ENCODE results near the gene LLCFC1.

LLCFC1 gene

DNA sequence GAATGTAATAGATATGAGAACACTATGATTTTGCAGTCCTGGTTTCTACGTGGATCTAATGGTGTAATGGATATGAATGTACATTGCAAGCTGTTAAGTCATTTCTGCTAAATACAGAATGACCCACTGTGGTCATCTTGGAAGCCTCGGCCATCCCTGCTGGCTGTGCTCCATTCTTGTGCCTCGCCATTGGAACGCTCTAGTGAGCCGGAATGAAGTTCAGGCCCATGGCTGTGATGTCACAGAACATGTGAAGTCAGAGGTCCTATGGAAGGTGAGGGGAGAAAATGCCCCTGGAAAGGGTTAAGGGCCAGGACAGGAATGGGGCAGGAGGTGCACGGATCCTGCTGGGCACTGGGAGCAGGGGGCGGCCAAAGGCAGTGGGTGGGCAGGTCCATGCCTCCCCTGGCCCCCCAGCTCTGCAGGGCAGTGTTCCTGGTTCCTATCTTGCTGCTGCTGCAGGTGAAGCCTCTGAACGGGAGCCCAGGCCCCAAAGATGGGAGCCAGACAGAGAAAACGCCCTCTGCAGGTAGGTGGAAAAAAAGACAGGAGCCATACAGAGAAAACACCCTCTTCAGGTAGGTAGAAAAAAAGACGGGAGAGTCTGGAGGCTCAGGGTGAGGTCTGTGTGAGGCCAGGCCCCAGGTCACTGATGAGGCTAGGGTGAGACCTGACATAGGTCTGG, at the start of gene LLCFC1:
Gene LLCFC1 (plus strand): TSS at position 259 of the 685 bp plus-strand sequence. CDS start 138 bp downstream, at position 397.
- no peak for DNase-seq (ENCODE audit: low spot score)

DNA sequence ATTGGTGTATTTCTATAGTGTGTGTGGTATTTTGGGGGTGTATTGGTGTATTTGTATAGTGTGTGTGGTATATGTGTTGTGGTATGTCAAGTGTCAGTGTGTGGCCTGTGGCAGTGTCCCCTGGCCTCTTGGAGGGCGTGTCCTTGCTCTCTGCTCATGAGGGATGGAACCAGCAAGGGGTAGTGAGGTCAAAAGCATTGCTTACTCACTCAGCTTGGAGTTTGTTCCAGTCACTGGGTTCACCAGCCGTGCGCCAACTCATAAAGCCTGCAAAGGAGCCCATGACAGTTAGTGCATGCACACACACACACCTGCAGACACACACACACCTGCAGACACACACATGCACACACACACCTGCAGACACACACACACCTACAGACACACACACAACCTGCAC, 49.5 kb upstream of the LLCFC1 start:
- no peak for DNase-seq (ENCODE audit: low spot score)

DNA sequence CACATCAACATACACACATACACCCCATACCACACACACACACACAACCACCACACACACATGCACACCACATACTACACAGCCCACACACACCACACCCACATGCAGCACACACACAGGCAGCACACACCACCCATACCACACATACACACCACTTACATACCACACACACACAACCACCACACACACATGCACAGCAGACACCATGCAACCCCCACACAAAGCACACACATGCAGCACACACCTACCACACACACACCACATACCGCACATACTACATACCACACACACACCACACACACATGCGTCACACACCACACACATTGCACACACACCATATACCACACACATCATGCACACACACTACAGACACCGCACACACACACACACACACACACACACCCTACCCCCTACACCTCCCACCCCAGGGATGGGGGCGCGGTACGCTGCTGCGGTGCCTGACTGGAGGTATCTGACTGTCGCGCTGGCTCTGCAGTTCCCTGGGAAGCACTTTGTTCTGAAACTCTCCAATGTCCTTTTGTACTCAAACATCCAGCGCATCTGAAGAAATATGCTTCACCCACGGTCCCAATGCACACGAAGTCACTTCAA, 48.3 kb upstream of the LLCFC1 start:
- DNase-seq (ENCODE audit: low spot score): no peak

DNA sequence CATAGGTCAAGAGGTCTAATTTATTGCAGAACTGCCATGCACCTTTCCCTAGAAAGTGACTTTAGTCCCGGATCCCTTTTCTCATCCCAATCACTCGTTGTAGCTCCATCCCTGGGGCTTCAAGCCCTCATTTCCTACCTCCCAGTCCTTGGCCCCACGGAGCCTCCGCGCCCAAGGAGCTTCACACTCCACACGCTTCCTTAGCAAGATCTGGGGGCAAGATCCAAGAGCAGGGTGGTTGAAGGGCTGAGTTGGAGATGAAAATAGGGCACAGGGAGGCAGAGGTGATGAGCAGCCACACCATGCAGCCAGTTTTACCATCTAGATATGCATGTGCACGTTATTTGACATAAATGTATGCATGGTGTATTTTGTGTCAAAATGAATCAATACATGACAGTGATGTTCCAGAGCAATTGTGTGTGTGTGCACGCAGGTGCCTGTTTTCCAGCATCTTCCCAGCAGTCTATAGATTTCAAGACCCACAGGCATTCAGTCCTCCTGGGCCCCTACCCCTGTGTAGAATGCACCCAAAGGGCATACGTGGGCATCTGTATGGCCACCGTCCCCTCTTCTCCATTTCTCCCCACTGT, 47.7 kb upstream of the LLCFC1 start:
- DNase-seq (ENCODE audit: low spot score): no peak

DNA sequence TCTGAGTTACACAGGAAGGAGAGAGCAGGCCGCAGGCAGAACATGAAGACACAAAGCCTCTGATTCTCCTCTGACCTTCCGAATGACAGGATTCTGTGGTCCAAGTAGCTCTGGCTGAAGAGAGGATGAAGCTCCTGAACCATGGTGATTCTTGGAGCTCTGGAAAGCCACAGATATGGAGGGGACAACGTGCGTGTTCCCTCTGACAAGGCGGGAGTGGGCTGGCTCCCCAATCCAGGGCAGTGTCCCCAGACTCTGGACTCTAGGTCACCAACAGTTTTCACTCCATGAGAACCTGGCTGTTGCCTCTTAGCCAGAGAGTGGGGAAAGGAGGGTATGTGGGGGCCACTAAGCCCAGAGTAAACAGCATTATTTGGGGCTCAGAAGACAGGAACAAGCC, 46.3 kb upstream of the LLCFC1 start:
- no peak for DNase-seq (ENCODE audit: low spot score)

DNA sequence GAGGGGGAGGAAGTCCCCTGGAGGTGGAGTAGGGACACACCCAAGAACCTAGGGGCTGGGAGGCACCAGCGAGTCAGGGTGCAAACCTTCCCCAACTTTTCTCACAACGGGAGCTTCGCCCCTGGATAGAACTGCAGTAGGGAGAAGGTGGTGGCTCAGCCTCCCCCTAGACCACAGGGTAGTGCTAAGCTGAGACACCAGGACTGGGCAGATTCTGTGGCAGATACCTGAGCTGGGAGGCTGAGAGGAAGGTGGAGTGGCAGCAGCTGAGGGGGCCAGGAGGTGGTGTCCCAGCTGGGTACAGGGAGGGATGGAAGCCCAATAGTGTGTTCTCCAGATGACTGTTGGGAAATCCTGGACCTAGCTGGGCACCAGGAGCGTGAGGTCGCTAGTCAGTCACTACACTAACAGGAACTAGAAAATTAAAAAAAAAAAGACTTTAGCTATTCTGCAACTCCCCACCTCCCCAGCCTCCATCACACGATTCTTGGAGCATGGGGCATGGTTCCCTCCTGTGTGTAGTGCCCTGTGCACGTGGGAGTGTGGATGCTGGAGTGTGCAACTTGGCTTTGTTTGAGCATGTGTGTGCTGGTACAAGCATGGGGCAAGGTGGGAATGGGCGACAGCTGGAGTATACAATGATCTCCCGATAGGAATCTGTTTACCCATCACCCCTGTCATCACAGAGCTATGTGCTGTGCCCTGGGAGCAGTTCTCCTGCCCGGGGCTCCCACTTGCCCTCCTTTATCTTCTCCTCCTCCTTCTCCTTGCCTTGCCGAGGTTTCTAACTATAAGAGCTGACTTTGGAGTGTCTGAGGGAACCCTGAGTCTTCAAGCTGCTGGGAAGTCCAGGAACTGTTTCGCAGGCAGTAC, 44.9 kb upstream of the LLCFC1 start:
- DNase-seq (ENCODE audit: low spot score): no peak

DNA sequence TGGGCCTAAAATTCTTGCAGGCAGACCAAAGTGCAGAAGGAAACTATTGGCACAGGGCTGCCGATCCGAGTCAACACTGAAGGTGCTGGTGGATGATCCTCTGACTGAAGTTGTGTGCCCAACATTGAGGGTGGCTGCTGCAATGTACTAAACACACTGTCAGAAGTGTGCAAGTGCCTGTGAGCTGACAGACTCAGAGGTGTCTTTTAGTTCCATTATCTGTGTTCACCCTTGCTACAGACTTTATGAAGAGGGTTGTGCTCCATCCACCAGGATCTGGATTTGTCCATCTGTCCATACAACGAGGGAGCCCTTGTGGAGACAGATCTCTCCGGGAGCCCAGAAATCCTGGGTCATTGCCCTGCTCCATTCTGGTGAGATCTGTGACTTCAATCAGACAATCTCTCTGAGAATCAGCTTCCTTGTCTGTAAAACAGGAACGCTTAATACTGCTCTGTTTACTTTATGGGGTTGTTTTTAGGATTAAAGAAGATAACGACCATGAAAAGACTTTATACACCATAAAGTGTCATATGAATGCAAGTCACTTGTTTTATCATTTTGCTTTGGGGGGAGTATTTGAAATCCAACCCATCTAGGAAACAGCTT, 44.2 kb upstream of the LLCFC1 start:
- no peak for DNase-seq (ENCODE audit: low spot score)

DNA sequence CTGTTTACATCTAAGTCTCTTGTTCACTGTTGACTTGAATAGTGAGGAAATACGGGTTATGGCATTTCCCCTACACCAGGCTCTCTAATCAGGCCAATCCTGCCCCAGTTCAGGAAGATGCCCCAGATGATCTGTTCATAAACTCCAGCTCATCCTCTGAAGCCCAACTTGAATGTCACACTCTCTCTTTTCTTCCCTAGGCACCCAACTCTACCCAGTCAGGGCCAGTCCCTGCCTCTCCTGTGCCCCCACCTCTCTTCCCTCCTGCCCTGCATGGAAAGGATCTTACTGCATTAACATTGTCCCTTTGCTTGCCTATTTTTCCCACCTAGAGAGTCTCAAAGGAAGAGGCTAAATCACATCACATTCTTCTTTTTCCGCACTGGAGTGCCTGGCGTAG, 43.1 kb upstream of the LLCFC1 start:
- no peak for DNase-seq (ENCODE audit: low spot score)

DNA sequence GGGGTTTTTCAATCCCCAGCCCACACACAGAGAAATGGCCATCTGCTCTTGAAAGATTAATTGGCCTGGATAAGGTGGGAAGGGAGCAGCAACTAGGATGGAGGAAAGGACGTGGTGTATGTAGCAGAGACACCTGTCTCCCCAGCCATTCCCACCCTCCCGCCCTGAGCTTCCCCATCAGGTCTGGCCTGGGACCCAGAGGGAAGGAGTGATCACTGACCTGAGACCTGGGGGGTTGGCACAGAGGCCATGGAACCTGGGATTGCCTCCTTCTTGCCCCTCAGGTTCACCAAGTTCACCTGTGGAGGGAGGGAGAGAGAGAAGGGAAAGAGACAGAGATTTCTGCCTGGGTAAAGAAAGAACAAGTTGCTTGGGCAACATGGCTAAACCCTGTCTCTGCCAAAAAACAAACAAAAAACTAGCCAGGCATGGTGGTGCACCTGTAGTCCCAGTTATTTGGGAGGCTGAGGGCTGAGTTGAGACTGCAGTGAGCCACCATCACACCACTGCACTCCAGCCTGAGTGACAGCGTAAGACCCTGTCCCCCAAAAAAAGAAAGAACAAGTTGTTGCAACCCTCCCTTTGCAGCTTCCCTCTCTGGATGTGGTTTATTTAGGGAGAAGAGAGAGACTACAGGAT, 42.4 kb upstream of the LLCFC1 start:
- no peak for DNase-seq (ENCODE audit: low spot score)

DNA sequence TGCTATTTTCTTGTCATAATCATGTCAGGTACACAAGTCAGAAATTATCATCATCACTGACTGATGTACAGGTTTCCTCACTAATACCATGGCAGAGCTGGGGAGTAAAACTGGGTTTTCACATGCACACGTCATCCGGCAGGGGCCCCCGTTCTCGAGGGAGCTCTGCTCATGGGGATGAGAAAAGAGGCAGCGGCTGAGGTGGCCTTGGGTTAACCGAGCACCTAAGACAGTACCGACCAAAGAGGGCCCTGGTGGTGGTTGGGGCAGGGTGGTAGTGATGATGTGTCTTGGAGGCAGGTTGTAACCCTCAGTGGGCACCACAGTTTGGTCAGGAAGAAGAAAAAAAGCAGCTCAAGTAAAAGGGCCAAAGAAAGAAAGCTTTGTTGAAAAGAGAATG, 41.6 kb upstream of the LLCFC1 start:
- DNase-seq (ENCODE audit: low spot score): no peak

DNA sequence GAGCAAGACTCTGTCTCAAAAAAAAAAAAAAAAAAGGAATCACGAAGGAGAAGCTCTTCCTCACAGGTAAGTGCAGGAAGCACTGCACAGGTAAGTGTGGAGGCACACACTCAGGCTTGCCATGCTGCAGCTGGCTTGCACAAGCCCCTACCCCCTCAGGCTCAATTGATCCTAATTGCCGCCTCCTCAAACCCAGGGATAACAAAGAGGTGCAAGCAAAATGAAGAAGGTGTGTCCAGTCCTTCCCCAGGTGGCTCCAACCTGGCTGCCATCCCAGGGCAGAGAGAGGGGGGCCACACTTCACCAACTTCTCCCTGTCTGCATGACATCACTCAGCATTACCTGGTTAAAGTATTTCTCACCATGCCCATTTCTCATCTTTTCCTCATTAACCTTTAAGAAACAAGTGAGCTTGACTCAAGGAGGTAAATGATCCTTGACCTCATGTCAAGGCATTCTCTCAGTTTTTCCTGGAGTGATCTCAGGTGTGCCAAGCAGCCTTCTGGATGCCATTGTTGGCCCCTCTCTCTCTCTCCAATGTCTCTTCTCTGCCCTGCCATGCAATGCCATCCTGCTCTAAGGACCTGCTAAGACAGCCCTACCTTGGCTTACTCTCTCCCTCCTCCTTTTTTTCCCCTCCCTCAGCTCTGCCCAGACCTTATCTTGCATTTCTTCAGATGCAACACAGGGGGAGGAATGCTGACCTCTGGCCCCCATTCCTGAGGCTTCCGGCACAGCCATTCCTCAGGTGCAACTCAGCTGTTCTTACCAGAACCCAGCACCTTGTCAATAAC, 40.7 kb upstream of the LLCFC1 start:
- DNase-seq (ENCODE audit: low spot score): no peak

DNA sequence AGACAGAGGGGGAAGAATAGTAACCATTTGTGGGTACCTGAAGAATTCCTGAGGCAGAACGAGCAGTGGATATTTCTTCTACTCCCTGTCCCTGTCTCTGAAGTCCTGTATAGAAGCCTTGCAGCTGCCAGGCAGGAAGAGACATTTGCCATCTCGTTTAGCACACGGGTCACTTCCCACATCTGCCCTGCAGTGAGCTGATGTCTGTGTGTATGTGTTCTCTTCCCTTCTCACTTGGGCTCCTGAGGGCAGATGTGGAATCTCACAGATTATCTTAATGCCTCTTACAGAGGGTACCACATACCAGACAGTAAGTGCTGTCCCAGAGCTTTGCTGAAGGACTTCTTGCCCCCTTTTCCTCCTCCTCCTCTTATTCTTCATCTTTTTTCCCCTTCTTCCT, 39.6 kb upstream of the LLCFC1 start:
- DNase-seq (ENCODE audit: low spot score): no peak

DNA sequence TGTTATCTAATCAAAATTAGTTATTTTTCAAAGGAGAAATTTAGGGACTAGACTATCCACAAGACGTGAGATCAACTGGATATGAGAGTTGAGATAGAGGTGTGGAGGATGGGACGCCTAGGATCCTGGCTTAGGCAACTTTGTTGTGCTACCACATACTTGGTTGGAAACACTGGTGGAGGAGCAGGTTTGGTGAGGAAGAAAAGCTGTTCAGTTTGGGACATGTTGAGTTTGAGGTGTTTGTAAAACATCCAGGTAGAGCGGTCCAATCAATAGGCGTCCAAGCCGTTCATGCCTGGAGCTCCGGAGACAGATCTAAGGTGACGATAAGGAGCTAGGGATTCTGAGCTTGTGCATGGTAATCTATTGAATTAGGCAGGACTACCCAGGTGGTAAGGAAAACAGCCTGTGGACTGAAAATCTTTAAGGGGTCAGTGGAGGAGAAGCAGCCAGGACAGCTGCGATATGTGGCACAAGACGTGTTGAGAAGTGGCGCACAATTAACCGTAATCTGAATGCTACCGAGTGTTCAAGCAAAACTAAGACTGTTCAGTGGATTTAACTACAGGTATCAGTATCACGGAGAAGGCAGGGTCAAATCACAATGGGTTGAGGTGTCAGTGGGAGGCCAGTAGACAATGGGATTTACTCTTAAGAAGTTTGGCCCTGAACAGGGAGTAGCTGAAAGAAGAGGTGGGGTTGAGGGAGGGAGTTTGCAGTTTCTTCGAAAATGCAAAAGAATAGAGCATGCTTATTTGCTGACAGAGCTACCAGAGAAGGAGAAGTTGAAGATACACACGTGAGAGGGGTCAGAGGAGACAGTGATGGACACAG, 37.6 kb upstream of the LLCFC1 start:
- no peak for DNase-seq (ENCODE audit: low spot score)

DNA sequence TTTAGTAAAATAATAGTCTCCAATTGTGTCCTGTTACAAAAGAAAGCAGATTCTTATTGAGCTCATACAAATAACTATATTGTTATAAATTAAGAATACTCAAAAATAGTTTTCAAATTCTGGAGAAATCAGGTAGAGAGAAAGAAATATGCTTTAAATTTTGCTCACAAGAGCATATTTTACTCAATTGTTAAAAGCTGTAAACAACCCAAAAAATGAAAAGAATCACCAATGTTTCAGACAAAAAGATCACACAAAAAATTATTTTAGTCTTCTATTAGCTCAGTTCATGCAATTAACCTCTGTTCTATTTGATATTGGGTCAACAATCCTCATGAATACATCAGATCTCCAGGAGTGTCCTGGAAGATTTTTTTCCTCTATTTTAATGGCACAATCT, 35.2 kb upstream of the LLCFC1 start:
- DNase-seq (ENCODE audit: low spot score): no peak

DNA sequence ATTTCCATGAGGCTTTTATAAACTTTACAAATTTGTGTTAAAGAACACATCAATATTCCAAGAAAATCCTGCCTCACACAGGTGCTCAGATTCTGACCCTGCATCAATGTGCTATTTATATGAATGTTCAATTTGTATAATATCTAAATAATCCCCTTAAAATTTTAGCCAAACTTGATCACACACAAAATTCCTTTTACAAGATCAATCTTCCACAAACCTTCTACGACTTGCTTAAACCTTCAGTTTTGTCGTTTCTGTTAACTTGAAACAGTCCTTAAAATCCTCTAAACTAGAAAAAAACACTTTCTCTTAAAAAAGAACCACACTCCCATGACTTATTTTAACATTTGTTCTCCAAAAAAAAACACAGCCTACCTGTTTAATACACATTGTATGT, 33.5 kb upstream of the LLCFC1 start:
- DNase-seq (ENCODE audit: low spot score): no peak

DNA sequence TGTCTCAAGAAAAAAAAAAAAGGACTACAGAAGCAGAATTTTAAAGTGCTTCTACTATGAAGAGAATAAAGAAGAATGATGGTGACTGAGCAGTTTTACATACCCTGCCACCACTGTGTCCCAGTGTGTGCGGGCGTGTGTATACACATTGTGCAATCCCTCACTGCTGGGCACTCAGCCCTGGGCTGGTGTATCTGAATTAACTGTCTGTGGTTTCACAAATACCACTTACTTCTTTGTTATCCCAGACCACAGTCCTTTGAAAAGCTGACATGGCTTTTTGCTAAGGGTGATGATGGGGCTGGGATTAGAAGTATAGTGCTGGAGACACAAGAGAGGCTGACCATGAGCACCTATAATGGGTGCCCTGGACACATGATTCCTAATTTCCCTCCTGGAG, 32.6 kb upstream of the LLCFC1 start:
- no peak for DNase-seq (ENCODE audit: low spot score)

DNA sequence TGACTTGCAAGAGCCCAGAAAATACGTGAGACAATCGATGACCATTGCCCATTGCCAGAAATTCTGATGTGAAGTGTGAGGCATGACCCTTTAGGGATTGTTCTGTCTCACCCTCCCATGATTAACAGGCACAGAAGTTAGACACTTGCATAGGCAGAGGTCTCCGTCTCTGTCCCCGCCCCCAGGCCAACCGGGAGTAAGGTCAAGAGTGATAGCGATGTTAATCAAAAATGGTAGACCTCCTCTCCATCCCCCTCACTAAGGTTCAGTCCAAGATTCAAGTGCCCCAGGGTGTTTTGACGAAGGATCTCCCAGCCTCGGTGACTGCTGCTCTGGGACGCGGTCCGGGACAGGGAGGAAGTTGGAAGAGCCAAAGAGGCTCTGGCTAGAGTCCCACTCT, 31.0 kb upstream of the LLCFC1 start:
- no peak for DNase-seq (ENCODE audit: low spot score)

DNA sequence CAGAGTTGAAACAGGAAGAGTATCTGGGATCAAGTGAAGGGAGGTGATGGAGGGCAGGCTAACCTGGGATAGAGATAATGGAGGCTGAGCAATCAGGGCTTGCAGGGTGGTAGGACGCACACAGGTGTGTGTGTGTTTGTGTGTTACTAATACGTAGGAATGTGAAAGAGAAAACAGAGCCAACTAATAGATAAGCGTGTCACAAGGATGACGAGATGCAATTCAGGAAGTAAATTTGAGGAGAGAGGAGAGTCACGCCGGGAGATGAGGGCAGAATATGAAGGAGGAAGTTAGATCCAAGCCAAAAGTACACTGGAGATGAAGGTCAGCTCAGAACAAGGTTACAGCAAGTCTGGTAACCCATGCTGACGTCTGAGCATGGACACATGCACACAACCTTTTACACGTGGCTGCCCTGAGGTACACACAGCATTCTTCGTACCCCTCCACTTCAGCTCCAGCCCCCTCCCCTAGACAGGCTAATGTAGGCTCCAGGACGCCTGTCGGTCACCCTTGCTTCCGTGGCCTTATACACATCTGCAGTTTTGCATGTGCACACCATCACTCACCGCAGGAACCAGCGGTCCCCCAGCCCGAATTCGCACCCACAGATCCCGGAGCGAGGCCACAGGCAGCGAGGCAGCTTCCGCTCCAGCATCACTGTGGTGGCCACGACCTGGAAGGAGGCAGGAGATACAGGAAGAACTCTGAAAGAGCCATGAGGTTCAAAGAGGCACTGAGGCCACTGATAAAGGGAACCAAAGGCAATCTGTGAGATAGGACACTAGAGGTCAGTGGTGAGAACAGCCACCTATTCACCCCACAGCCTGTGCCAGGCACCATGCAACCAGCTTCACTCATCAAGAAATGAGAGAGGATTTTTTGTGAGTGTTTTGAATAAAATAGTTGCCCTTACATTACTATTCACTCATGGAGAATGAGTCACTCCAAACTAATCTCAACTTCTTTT, 30.1 kb upstream of the LLCFC1 start:
- no peak for DNase-seq (ENCODE audit: low spot score)

DNA sequence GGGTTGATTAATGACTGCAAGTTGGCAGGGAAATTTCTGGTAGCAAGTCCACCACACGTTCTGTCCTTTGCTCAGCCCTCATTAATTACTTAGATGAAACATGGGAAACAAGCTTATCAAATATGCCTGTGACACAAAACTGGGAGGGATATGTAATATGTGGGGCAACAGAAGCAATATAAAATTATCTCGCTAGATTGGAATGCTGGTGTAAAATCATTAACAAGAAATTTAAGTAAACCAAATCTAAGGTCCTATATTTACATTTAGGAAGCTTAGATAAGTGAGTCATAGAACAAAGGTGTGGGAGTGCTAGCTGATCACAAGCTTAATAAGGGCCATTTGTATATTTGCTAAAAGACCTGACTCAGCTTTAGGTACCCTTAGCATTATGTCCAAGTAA, 29.3 kb upstream of the LLCFC1 start:
- DNase-seq (ENCODE audit: low spot score): no peak

Data from CD4-positive, alpha-beta T cell treated with Interleukin-15 for 4 hours (primary cell).